B cell (primary cell): ENCODE results near the gene LCN1. TPM values are rescaled to one million over a fixed set of nuclear protein-coding genes. Genes with fewer than 3 reads are reported as not detected.

ENCODE experiments used
- ATAC-seq: fragments of 200-7000 bp; cut with Tn5 transposase; one replicate; pipeline ENCODE4 v1.10.0; 2021; ENCODE audit warnings: low read depth, mild to moderate bottlenecking, moderate number of reproducible peaks, moderate library complexity
- CTCF ChIA-PET: fragments of 350-600 bp; sonication (Branson Sonifier 250); formaldehyde crosslinking; loops from one replicate; lab custom pipeline; 2021; ENCODE audit warnings: antibody characterized with exemption, inconsistent platforms; lab: Charles Lee
- POLR2A ChIA-PET: fragments of 350-600 bp; sonication (Branson Sonifier 250); formaldehyde crosslinking; loops from one replicate; lab custom pipeline; 2021; ENCODE audit warnings: antibody characterized with exemption; lab: Charles Lee
- DNase-seq: peaks from one replicate; pipeline ENCODE4 v3.0.0; 2013
- H2AFZ ChIP-seq: 2 replicates; pipeline ENCODE4 v1.6.1; 2012; ENCODE audit warnings: mild to moderate bottlenecking, low read depth, low read length; ENCODE audit not compliant: insufficient read depth, poor library complexity, severe bottlenecking
- H3K27ac ChIP-seq, 2 donors: 1 replicate in 1 of 2; 2 replicates in 1 of 2; pipeline ENCODE4 v1.5.1; 2012 to 2013; ENCODE audit warnings: low read length in 2 of 2, mild to moderate bottlenecking in 2 of 2, moderate library complexity in 1 of 2
- H3K27me3 ChIP-seq, 4 experiments: fragments of 200-600 bp in 1 of 4; sonication (generic) in 1 of 4; replicated peaks in 1 of 4; 1 replicate in 2 of 4; 2 replicates in 2 of 4; pipeline versions ENCODE4 v1.6.1 to v1.7.0; 2013 to 2016; ENCODE audit warnings: low read length in 3 of 4, mild to moderate bottlenecking in 2 of 4, mixed read lengths in 1 of 4, moderate library complexity in 1 of 4; ENCODE audit not compliant: insufficient read depth in 4 of 4, control insufficient read depth in 3 of 4; ENCODE audit errors: control extremely low read depth in 1 of 4
- H3K36me3 ChIP-seq, 2 experiments: replicated peaks in 1 of 2; 1 replicate in 1 of 2; 2 replicates in 1 of 2; pipeline versions ENCODE4 v1.6.1 to v1.7.1; 2013; ENCODE audit warnings: low read length in 1 of 2; ENCODE audit not compliant: insufficient read depth in 2 of 2, control insufficient read depth in 1 of 2; ENCODE audit errors: control extremely low read depth in 1 of 2, extremely low read depth in 1 of 2
- H3K4me1 ChIP-seq, 2 donors: fragments of 200-600 bp in 1 of 2; sonication (generic) in 1 of 2; 1 replicate in 1 of 2; 2 replicates in 1 of 2; pipeline versions ENCODE4 v1.5.1 to v1.6.1; 2013 to 2017; ENCODE audit warnings: low read length in 2 of 2; ENCODE audit not compliant: control insufficient read depth in 2 of 2, insufficient read depth in 2 of 2
- H3K4me2 ChIP-seq: replicated peaks from 2 replicates; pipeline ENCODE3; 2012; ENCODE audit warnings: mild to moderate bottlenecking, low read depth, low read length; ENCODE audit not compliant: poor library complexity, severe bottlenecking
- H3K4me3 ChIP-seq, 5 experiments: fragments of 200-600 bp in 1 of 5; sonication (generic) in 1 of 5; 1 replicate in 3 of 5; 2 replicates in 2 of 5; pipeline versions ENCODE4 v1.5.1 to v1.7.0; 2011 to 2016; ENCODE audit warnings: low read length in 4 of 5, mild to moderate bottlenecking in 4 of 5, low read depth in 2 of 5, control low read depth in 1 of 5, moderate library complexity in 1 of 5; ENCODE audit not compliant: insufficient read depth in 1 of 5; ENCODE audit errors: control extremely low read depth in 1 of 5, extremely low read depth in 1 of 5
- H3K79me2 ChIP-seq: fragments of 200-600 bp; sonication (generic); one replicate; pipeline ENCODE4 v1.6.0; 2016; ENCODE audit warnings: low read length; ENCODE audit not compliant: control insufficient read depth, insufficient read depth
- H3K9ac ChIP-seq: fragments of 200-600 bp; sonication (generic); 2 replicates; pipeline ENCODE4 v1.6.1; 2017; ENCODE audit warnings: mild to moderate bottlenecking, low read length, moderate library complexity
- H3K9me3 ChIP-seq, 3 donors: one replicate each; pipeline versions ENCODE4 v1.6.1 to v1.7.1; 2013; ENCODE audit warnings: low read length in 2 of 3; ENCODE audit not compliant: control insufficient read depth in 2 of 3, insufficient read depth in 1 of 3; ENCODE audit errors: control extremely low read depth in 1 of 3
- H4K20me1 ChIP-seq: 2 replicates; pipeline ENCODE4 v1.6.0; 2012; ENCODE audit warnings: mild to moderate bottlenecking, low read length; ENCODE audit not compliant: insufficient read depth, control insufficient read depth, poor library complexity, severe bottlenecking
- H3K27ac Mint-ChIP-seq: one replicate; pipeline ENCODE4 v1.8.0; 2021; ENCODE audit warnings: mixed read lengths
- H3K27me3 Mint-ChIP-seq: one replicate; pipeline ENCODE4 v1.8.0; 2021; ENCODE audit warnings: mixed read lengths
- H3K4me1 Mint-ChIP-seq: one replicate; pipeline ENCODE4 v1.8.0; 2021; ENCODE audit warnings: mixed read lengths
- H3K4me3 Mint-ChIP-seq: one replicate; pipeline ENCODE4 v1.8.0; 2021; ENCODE audit warnings: mixed read lengths
- H3K9me3 Mint-ChIP-seq: one replicate; pipeline ENCODE4 v1.8.0; 2022; ENCODE audit warnings: mixed read lengths; ENCODE audit not compliant: insufficient read depth
- EZH2 ChIP-seq: IDR thresholded peaks from 2 replicates; pipeline ENCODE4 v1.6.1; 2012; ENCODE audit warnings: borderline replicate concordance, low read depth, mild to moderate bottlenecking, moderate library complexity, low read length; ENCODE audit not compliant: insufficient read depth, poor library complexity, severe bottlenecking
- WGBS: methylation state at CpG from one replicate; pipeline ENCODE4 v1.1.5; 2013; ENCODE audit warnings: missing lambda C conversion rate; ENCODE audit not compliant: insufficient coverage; 5-methylcytosine and 5-hydroxymethylcytosine counted together
- intact Hi-C: fragments of 100-400 bp; cut with micrococcal nuclease; formaldehyde crosslinking; loops from one replicate; pipeline ENCODE4 v1.10.0; 2022
- polyA plus RNA-seq: library from polyadenylated mRNA; depleted of rRNA; stranded (reverse); fragments of >200 nt; gene quantifications from 2 replicates; pipeline ENCODE4 v1.2.3, GENCODE V29; 2012
- total RNA-seq, 2 donors: library from RNA; stranded (reverse); fragments of 120-200 nt in 1 of 2; gene quantifications; 1 replicate in 1 of 2; 2 replicates in 1 of 2; pipeline versions ENCODE4 v1.2.3 to v1.2.4, GENCODE V29; 2013 to 2022
- TF ChIP-seq, protein P1 (sequence below): fragments of 200-600 bp; IDR thresholded peaks from one replicate; pipeline ENCODE4 v1.8.0; 2022; ENCODE audit warnings: antibody characterized with exemption, mild to moderate bottlenecking

Gene LCN1
- total and polyA plus RNA-seq, 2 donors (not counting 1 experiment from before 2014, with no cell fraction given): not detected

DNA sequence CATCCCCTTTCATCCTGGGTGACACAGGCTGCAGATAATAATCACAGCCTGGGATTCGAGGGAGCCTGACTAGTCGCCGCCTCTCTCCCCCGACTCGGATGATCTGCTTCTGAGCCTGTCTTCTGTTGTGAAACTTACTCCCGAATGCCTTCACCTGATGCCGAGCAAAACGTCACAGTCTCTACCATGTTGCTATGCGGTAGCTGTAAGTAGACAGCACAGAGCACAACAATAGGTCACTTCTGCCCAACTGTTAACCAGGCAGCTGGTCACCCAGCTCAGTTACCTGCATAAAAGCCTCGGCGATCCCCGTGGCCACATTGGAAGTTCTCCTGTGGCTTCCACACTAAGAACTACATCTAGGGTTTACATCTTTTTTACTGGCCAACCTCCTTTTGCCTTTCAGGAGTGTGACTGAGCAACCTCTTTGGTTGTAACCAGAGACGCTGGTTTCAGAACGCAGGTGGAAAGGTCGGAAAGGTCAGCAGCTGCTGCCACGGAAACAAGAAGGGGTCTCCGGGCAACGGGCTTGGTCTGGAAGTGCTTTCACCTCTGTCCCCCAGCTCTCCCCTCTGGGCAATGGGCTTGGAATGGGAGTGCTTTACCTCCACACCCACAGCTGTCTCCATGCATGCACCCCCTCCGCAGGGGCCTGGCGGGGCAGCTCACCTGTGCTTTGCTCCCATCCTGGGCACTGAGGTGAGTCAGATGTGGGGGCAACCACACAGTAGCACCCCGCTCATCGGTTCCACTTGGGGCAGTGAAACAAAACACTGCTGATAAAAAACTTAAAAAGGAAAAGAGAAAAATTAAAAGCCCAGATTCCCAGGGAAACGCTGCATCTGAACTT lies 49.2 kb upstream of the LCN1 start:
- WGBS: 91% methylated on average over 23 of the region's 23 CpGs
- H2AFZ ChIP-seq: no peak overlapping the region

DNA sequence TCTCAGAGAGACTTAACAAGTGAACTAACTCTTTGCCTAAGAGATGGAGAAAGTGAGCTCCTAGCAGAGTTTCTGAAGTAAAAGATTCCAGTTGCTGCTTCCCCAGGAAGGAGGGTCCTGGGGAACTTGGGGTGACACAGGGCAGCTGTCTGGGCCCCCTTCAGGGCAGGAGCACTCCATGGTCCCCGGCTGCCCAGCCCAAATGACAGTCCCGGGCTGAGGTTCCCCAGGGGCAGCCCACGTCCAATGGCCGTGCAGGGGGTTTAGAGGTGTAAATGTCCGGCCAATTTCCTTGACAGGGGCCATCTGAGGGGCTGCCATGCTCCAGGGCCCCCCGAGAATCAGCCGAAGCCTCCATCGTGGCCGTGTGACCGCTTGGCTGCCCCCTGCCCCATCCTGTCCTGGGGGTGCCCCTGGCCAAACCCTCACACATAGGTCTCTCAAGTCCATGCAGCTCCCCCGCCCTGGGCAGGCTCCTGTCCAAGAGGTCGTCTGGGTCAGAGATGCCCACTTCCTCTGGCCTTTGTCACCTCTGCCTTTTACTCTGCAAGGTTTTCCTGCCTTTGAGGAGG lies 47.2 kb upstream of the LCN1 start:
- Mint-ChIP-seq H3K4me1 (peaks cover 4% of the 10 kb centered on the region), H3K27me3 (peaks cover 13% of the 10 kb centered on the region), H3K9me3 (no peaks in the 10 kb centered on the region), H3K4me3 (no peak overlapping the region), H3K27ac (no peak overlapping the region)
- Histone ChIP-seq H4K20me1 (no peaks in the 10 kb centered on the region), H3K9ac (no peak overlapping the region), H3K27ac (no peak overlapping the region), H3K36me3 (no peaks in the 10 kb centered on the region), H3K27me3 (peaks cover 0 to 11% (median 0%) of the 10 kb centered on the region in 4 experiments), H3K4me3 (no peak overlapping the region), H2AFZ (no peak overlapping the region), H3K4me1 (no peaks in the 10 kb centered on the region), H3K9me3 (no peaks in the 10 kb centered on the region), H3K4me2 (no peak overlapping the region), H3K79me2 (no peaks in the 10 kb centered on the region)
- DNase-seq (no peak), ATAC-seq (no peak)
- no peak for TF ChIP-seq EZH2
- TF ChIP-seq, protein P1, sequence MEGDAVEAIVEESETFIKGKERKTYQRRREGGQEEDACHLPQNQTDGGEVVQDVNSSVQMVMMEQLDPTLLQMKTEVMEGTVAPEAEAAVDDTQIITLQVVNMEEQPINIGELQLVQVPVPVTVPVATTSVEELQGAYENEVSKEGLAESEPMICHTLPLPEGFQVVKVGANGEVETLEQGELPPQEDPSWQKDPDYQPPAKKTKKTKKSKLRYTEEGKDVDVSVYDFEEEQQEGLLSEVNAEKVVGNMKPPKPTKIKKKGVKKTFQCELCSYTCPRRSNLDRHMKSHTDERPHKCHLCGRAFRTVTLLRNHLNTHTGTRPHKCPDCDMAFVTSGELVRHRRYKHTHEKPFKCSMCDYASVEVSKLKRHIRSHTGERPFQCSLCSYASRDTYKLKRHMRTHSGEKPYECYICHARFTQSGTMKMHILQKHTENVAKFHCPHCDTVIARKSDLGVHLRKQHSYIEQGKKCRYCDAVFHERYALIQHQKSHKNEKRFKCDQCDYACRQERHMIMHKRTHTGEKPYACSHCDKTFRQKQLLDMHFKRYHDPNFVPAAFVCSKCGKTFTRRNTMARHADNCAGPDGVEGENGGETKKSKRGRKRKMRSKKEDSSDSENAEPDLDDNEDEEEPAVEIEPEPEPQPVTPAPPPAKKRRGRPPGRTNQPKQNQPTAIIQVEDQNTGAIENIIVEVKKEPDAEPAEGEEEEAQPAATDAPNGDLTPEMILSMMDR: no peak
- 84% methylated on average over 12 of the region's 12 CpGs for WGBS
- POLR2A ChIA-PET: no interaction called here
- CTCF ChIA-PET: interaction anchor here (1.1 to 1.4 kb wide), 2 partner anchors 26 to 31 kb away, joined by 3 read pairs; no protein-coding TSS in a partner anchor
- intact Hi-C loops: no loop called here

More for the DNA sequence above, 49.2 kb upstream of the LCN1 start:
- Histone ChIP-seq H3K27me3 (peaks cover 0 to 7% (median 0%) of the 10 kb centered on the region in 4 experiments), H3K27ac (no peak overlapping the region), H3K9me3 (no peaks in the 10 kb centered on the region), H3K4me1 (no peaks in the 10 kb centered on the region), H3K9ac (no peak overlapping the region), H4K20me1 (no peaks in the 10 kb centered on the region), H3K36me3 (no peaks in the 10 kb centered on the region), H3K4me2 (no peak overlapping the region), H3K4me3 (no peak overlapping the region), H3K79me2 (no peaks in the 10 kb centered on the region)
- CTCF ChIA-PET: no interaction called here
- no peak overlapping the region for H3K4me3 Mint-ChIP-seq
- no peaks in the 10 kb centered on the region for H3K9me3 Mint-ChIP-seq
- TF ChIP-seq, protein P1: no peak
- H3K27me3 Mint-ChIP-seq: peaks cover 22% of the 10 kb centered on the region
- no peak for ATAC-seq
- intact Hi-C loops: no loop called here
- no peaks in the 10 kb centered on the region for H3K4me1 Mint-ChIP-seq
- no peak overlapping the region for H3K27ac Mint-ChIP-seq
- POLR2A ChIA-PET: no interaction called here
- DNase-seq: no peak
